ENCODE results near the gene ANGPTL7. TPM values are rescaled to one million over a fixed set of nuclear protein-coding genes. Genes with fewer than 3 reads are reported as not detected.

The ANGPTL7 gene
- total RNA-seq, 3 donors from 2014 or later (not counting 1 experiment from before 2014, with no cell fraction given), result not detected

DNA sequence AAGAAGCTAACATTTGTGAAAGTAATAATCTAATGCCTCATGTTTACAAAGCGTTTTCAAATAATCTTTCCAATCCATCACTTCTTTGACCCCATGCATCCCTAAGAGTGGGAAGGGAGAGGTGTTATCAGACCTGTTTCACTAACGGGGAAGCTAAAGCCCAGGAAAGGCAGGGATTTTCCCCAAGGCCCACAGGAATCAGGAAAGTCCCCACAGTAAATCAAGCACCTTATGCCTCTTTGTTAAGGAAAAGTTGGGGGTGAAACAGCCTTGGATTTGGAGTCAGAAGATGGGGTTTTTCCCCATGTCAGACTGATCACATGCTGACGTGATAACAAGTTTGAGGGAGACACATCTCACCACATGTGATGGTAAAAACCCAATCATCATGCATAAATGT, 20.0 kb upstream of the ANGPTL7 start:
- H3K9me3 Mint-ChIP-seq, result no peaks in the 10 kb centered on the region
- WGBS (ENCODE audit: insufficient coverage), result 100% methylated on average over 1 of the region's 3 CpGs
- ATAC-seq, result no peak
- Histone ChIP-seq H3K4me1 (ENCODE audit: control insufficient read depth, insufficient read depth, low read length) (no peaks in the 10 kb centered on the region), H3K9me3 (ENCODE audit: control insufficient read depth, insufficient read depth, low read length) (no peaks in the 10 kb centered on the region), H3K4me3 (ENCODE audit: low read length) (no peak overlapping the region), H3K27ac (ENCODE audit: low read length) (no peak overlapping the region), H3K36me3 (ENCODE audit: control insufficient read depth, insufficient read depth, low read length) (peaks cover 3% of the 10 kb centered on the region), H3K27me3 (ENCODE audit: control insufficient read depth, insufficient read depth, low read length) (no peaks in the 10 kb centered on the region)
- TF ChIP-seq, protein P1, sequence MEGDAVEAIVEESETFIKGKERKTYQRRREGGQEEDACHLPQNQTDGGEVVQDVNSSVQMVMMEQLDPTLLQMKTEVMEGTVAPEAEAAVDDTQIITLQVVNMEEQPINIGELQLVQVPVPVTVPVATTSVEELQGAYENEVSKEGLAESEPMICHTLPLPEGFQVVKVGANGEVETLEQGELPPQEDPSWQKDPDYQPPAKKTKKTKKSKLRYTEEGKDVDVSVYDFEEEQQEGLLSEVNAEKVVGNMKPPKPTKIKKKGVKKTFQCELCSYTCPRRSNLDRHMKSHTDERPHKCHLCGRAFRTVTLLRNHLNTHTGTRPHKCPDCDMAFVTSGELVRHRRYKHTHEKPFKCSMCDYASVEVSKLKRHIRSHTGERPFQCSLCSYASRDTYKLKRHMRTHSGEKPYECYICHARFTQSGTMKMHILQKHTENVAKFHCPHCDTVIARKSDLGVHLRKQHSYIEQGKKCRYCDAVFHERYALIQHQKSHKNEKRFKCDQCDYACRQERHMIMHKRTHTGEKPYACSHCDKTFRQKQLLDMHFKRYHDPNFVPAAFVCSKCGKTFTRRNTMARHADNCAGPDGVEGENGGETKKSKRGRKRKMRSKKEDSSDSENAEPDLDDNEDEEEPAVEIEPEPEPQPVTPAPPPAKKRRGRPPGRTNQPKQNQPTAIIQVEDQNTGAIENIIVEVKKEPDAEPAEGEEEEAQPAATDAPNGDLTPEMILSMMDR (IDR thresholded peaks at IDR 0.05), result no peak
- peaks cover 0 to 7% of the 10 kb centered on the region in 2 donors for H3K4me1 Mint-ChIP-seq
- no peak overlapping the region for H3K27ac Mint-ChIP-seq
- no peak for DNase-seq
- intact Hi-C loops (cut with micrococcal nuclease), result no loop called here
- H3K36me3 Mint-ChIP-seq, result no peaks in the 10 kb centered on the region
- H3K27me3 Mint-ChIP-seq (ENCODE audit: low read depth in 2 of 2), result no peaks in the 10 kb centered on the region
- H3K4me3 Mint-ChIP-seq, result no peak overlapping the region

GRCh38 chr1:11170102-11170501, 19.1 kb upstream of the ANGPTL7 start:
- intact Hi-C loops (cut with micrococcal nuclease), result no loop called here
- Mint-ChIP-seq H3K27ac (no peak overlapping the region), H3K27me3 (ENCODE audit: low read depth in 2 of 2) (no peaks in the 10 kb centered on the region), H3K4me3 (no peak overlapping the region), H3K36me3 (no peaks in the 10 kb centered on the region), H3K9me3 (no peaks in the 10 kb centered on the region), H3K4me1 (no peaks in the 10 kb centered on the region)
- Histone ChIP-seq H3K27ac (ENCODE audit: low read length) (no peak overlapping the region), H3K36me3 (ENCODE audit: control insufficient read depth, insufficient read depth, low read length) (peaks cover 5% of the 10 kb centered on the region), H3K4me1 (ENCODE audit: control insufficient read depth, insufficient read depth, low read length) (no peaks in the 10 kb centered on the region), H3K4me3 (ENCODE audit: low read length) (no peak overlapping the region), H3K9me3 (ENCODE audit: control insufficient read depth, insufficient read depth, low read length) (no peaks in the 10 kb centered on the region), H3K27me3 (ENCODE audit: control insufficient read depth, insufficient read depth, low read length) (no peaks in the 10 kb centered on the region)
- ATAC-seq, result no peak
- no peak for DNase-seq
- 91% methylated on average over 2 of the region's 2 CpGs for WGBS (ENCODE audit: insufficient coverage)
- TF ChIP-seq, protein P1 (IDR thresholded peaks at IDR 0.05), result no peak

- 95% methylated on average over 6 of the region's 7 CpGs for WGBS (ENCODE audit: insufficient coverage)
- ATAC-seq, result no peak
- H3K27me3 Mint-ChIP-seq (ENCODE audit: low read depth in 2 of 2), result no peaks in the 10 kb centered on the region
- TF ChIP-seq, protein P1 (IDR thresholded peaks at IDR 0.05), result no peak
- DNase-seq, result no peak
- H3K27ac Mint-ChIP-seq, result no peak overlapping the region
- intact Hi-C loops (cut with micrococcal nuclease), result no loop called here
- no peak overlapping the region for H3K4me3 Mint-ChIP-seq
- H3K4me1 Mint-ChIP-seq, result no peaks in the 10 kb centered on the region
- no peaks in the 10 kb centered on the region for H3K9me3 Mint-ChIP-seq
- H3K36me3 Mint-ChIP-seq, result no peaks in the 10 kb centered on the region
- Histone ChIP-seq H3K27me3 (ENCODE audit: control insufficient read depth, insufficient read depth, low read length) (no peaks in the 10 kb centered on the region), H3K27ac (ENCODE audit: low read length) (no peak overlapping the region), H3K4me1 (ENCODE audit: control insufficient read depth, insufficient read depth, low read length) (no peaks in the 10 kb centered on the region), H3K9me3 (ENCODE audit: control insufficient read depth, insufficient read depth, low read length) (no peaks in the 10 kb centered on the region), H3K36me3 (ENCODE audit: control insufficient read depth, insufficient read depth, low read length) (peaks cover 8% of the 10 kb centered on the region), H3K4me3 (ENCODE audit: low read length) (no peak overlapping the region)
Measured at GRCh38 chr1:11174261-11174942, 14.8 kb upstream of the ANGPTL7 start.

DNA sequence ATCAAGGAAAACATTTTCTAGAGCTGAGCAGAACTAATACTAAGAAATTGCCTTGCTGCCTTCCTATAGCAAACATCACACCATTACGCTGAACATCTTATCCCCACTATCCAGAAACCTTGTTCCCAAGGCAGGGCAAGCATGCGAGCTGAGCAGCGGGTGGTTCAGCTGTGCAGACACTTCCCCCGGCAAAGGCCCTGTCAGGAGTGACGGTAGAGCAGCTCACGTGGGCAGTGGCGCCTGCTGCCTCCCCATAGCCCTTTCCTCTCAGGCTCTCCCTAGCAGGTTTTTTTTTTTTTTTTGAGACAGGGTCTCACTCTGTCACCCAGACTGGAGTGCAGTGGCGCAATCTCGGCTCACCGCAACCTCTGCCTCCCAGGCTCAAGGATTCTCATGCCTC, 13.7 kb upstream of the ANGPTL7 start:
- intact Hi-C loops (cut with micrococcal nuclease), result no loop called here
- DNase-seq (no peak), ATAC-seq (no peak)
- Mint-ChIP-seq H3K4me3 (no peak overlapping the region), H3K4me1 (no peaks in the 10 kb centered on the region), H3K27ac (no peak overlapping the region), H3K27me3 (ENCODE audit: low read depth in 2 of 2) (no peaks in the 10 kb centered on the region), H3K9me3 (no peaks in the 10 kb centered on the region), H3K36me3 (no peaks in the 10 kb centered on the region)
- TF ChIP-seq, protein P1 (IDR thresholded peaks at IDR 0.05), result no peak
- H3K36me3 ChIP-seq (ENCODE audit: control insufficient read depth, insufficient read depth, low read length), result peaks cover 13% of the 10 kb centered on the region
- H3K4me1 ChIP-seq (ENCODE audit: control insufficient read depth, insufficient read depth, low read length), result no peaks in the 10 kb centered on the region
- no peaks in the 10 kb centered on the region for H3K9me3 ChIP-seq (ENCODE audit: control insufficient read depth, insufficient read depth, low read length)
- 96% methylated on average over 10 of the region's 10 CpGs for WGBS (ENCODE audit: insufficient coverage)
- no peak overlapping the region for H3K27ac ChIP-seq (ENCODE audit: low read length)
- no peaks in the 10 kb centered on the region for H3K27me3 ChIP-seq (ENCODE audit: control insufficient read depth, insufficient read depth, low read length)
- H3K4me3 ChIP-seq (ENCODE audit: low read length), result no peak overlapping the region

Data from natural killer cell (primary cell).